ENCODE results near the gene TMEM231.

DNA sequence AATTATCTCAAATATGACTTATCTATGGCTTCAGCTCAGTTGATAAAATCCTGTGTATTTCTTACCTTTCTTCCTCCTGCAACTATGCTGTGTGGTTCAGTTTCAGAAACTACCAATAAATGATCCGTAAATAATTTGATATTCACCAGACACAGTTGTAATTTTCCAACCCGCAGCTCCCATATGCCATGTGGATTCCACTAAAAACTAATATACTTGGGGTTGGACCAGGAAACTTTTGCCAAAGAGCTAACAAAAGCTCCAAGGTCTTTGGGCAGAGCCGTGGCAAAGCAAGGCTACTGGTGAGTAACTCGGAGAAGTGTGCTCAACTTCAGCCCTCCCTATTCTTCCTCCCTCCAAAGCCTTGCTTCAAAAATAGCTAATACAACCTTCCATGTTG is 58.5 kb downstream of the TMEM231 start:
- TF ChIP-seq POLR2A (IDR thresholded peaks at IDR 0.05; ENCODE audit: low read length) (no peak), GATA1 (IDR thresholded peaks at IDR 0.05; ENCODE audit: low read depth, low read length) (no peak)

Measured in erythroblast (primary cell).